Measurements from ENCODE around the gene PATE1.

The PATE1 gene

GRCh38 chr11:125784678-125785077 is 38.6 kb downstream of the PATE1 start:
- H3K36me3 ChIP-seq (ENCODE audit: low read depth), result no peaks in the 10 kb centered on the region
- ATAC-seq (ENCODE audit: low read depth), result no peak
- H3K9me3 ChIP-seq (ENCODE audit: severe bottlenecking), result no peaks in the 10 kb centered on the region
- H3K27ac ChIP-seq (ENCODE audit: poor library complexity, severe bottlenecking), result no peak overlapping the region
- DNase-seq (ENCODE audit: low spot score), result no peak
- TF ChIP-seq CTCF (IDR thresholded peaks at IDR 0.05; ENCODE audit: poor library complexity, severe bottlenecking), result no peak
- H3K4me3 ChIP-seq (ENCODE audit: severe bottlenecking), result no peak overlapping the region
- H3K27me3 ChIP-seq (ENCODE audit: insufficient read depth, poor library complexity, severe bottlenecking), result no peaks in the 10 kb centered on the region
- no peaks in the 10 kb centered on the region for H3K4me1 ChIP-seq (ENCODE audit: insufficient read depth, poor library complexity, severe bottlenecking)

GRCh38 chr11:125787827-125788226 is 41.7 kb downstream of the PATE1 start, which contains the start of gene PATE3:
Gene PATE3, plus strand, starts transcription at chr11:125788127. Its CDS starts 25 bp downstream, at chr11:125788152.
- H3K27me3 ChIP-seq (ENCODE audit: insufficient read depth, poor library complexity, severe bottlenecking), result no peaks in the 10 kb centered on the region
- H3K36me3 ChIP-seq (ENCODE audit: low read depth), result no peaks in the 10 kb centered on the region
- H3K4me1 ChIP-seq (ENCODE audit: insufficient read depth, poor library complexity, severe bottlenecking), result no peaks in the 10 kb centered on the region
- no peaks in the 10 kb centered on the region for H3K9me3 ChIP-seq (ENCODE audit: severe bottlenecking)
- ATAC-seq (ENCODE audit: low read depth), result no peak
- no peak for DNase-seq (ENCODE audit: low spot score)
- no peak within 1 kb of the TSS for H3K4me3 ChIP-seq (ENCODE audit: severe bottlenecking)
- no peak for TF ChIP-seq CTCF (IDR thresholded peaks at IDR 0.05; ENCODE audit: poor library complexity, severe bottlenecking)
- no peak within 1 kb of the TSS for H3K27ac ChIP-seq (ENCODE audit: poor library complexity, severe bottlenecking)

GRCh38 chr11:125790825-125791224 is 44.7 kb downstream of the PATE1 start:
- Histone ChIP-seq H3K9me3 (ENCODE audit: severe bottlenecking) (no peaks in the 10 kb centered on the region), H3K36me3 (ENCODE audit: low read depth) (no peaks in the 10 kb centered on the region), H3K27ac (ENCODE audit: poor library complexity, severe bottlenecking) (no peak overlapping the region), H3K27me3 (ENCODE audit: insufficient read depth, poor library complexity, severe bottlenecking) (no peaks in the 10 kb centered on the region), H3K4me3 (ENCODE audit: severe bottlenecking) (no peak overlapping the region), H3K4me1 (ENCODE audit: insufficient read depth, poor library complexity, severe bottlenecking) (no peaks in the 10 kb centered on the region)
- ATAC-seq (ENCODE audit: low read depth), result no peak
- no peak for TF ChIP-seq CTCF (IDR thresholded peaks at IDR 0.05; ENCODE audit: poor library complexity, severe bottlenecking)
- no peak for DNase-seq (ENCODE audit: low spot score)

GRCh38 chr11:125797641-125798040 is 51.6 kb downstream of the PATE1 start:
- Histone ChIP-seq H3K27ac (ENCODE audit: poor library complexity, severe bottlenecking) (no peak overlapping the region), H3K36me3 (ENCODE audit: low read depth) (no peaks in the 10 kb centered on the region)
- no peak for TF ChIP-seq CTCF (IDR thresholded peaks at IDR 0.05; ENCODE audit: poor library complexity, severe bottlenecking)

More at GRCh38 chr11:125797641-125798040, 51.6 kb downstream of the PATE1 start:
- H3K4me1 ChIP-seq (ENCODE audit: insufficient read depth, poor library complexity, severe bottlenecking), result no peaks in the 10 kb centered on the region
- DNase-seq (ENCODE audit: low spot score) (no peak), ATAC-seq (ENCODE audit: low read depth) (no peak)
- no peak overlapping the region for H3K4me3 ChIP-seq (ENCODE audit: severe bottlenecking)
- H3K9me3 ChIP-seq (ENCODE audit: severe bottlenecking), result no peaks in the 10 kb centered on the region
- no peaks in the 10 kb centered on the region for H3K27me3 ChIP-seq (ENCODE audit: insufficient read depth, poor library complexity, severe bottlenecking)

All from RWPE2 (cell line).